HCT116 (cell line): ENCODE measurements around the gene FAT1. TPM values are rescaled to one million over a fixed set of nuclear protein-coding genes. Genes with fewer than 3 reads are reported as not detected.
A peak's percentile ranks its signal among the peaks of the same experiment; 100 is the strongest.

ENCODE experiments used
- ATAC-seq: fragments of 200-7000 bp; cut with Tn5 transposase; 2 replicates; pipeline ENCODE4 v1.9.1; 2020; ENCODE audit warnings: mild to moderate bottlenecking, moderate library complexity
- BruUV-seq: library from RNA; stranded (reverse); fragments of 400-500 nt; replicated peaks from 2 replicates; lab custom pipeline; 2021; lab: Mats Ljungman, UMichigan
- CTCF ChIA-PET: fragments of 300-600 bp; sonication (Branson Sonifier 250); formaldehyde crosslinking; loops from one replicate; lab custom pipeline; 2021; ENCODE audit warnings: antibody characterized with exemption; lab: Charles Lee
- POLR2A ChIA-PET: fragments of 300-600, 350-600 bp; sonication (Branson Sonifier 250); formaldehyde crosslinking; loops from one replicate; lab custom pipeline; 2021; ENCODE audit warnings: antibody characterized with exemption; lab: Charles Lee
- RAD21 ChIA-PET, 2 experiments: fragments of 300-600 bp; sonication (Branson Sonifier 250); formaldehyde crosslinking; loops; one replicate each; lab custom pipeline; 2023; ENCODE audit warnings: low total read pairs in 2 of 2; ENCODE audit not compliant: uncharacterized antibody in 2 of 2, unreplicated experiment in 2 of 2, low non-redundant PET in 1 of 2; lab: Charles Lee
- DNase-seq: peaks from one replicate; pipeline ENCODE4 v3.0.0-alpha.2; 2010; ENCODE audit warnings: low read depth, low spot score
- H2AFZ ChIP-seq: fragments of 200-600 bp; shearing (Covaris generic), sonication (generic); 2 replicates; pipeline ENCODE4 v1.6.1; 2017; ENCODE audit warnings: low read depth, mixed run types, mixed read lengths, antibody characterized with exemption, low read length; ENCODE audit not compliant: poor library complexity, severe bottlenecking
- H3K27ac ChIP-seq: 2 replicates; pipeline ENCODE4 v1.5.1; 2012; ENCODE audit warnings: low read depth, low read length
- H3K27me3 ChIP-seq: fragments of 200-600 bp; sonication (generic); 2 replicates; pipeline ENCODE4 v1.6.1; 2016; ENCODE audit warnings: mixed run types, low read length, mixed read lengths; ENCODE audit not compliant: insufficient read depth
- H3K36me3 ChIP-seq, 2 experiments: fragments of 200-500 bp in 1 of 2; fragments of 200-600 bp in 1 of 2; sonication (Bioruptor generic) in 1 of 2; sonication (generic) in 1 of 2; 2 replicates each; pipeline versions ENCODE4 v1.5.1 to v1.6.1; 2014 to 2016; ENCODE audit warnings: low read length in 2 of 2, inconsistent platforms in 1 of 2, mixed read lengths in 1 of 2, mixed run types in 1 of 2; ENCODE audit not compliant: insufficient read depth in 2 of 2, control insufficient read depth in 1 of 2
- H3K4me1 ChIP-seq, 2 experiments: fragments of 200-600 bp in 1 of 2; sonication (generic) in 1 of 2; 2 replicates each; pipeline versions ENCODE4 v1.5.1 to v1.6.1; 2012 to 2017; ENCODE audit warnings: low read length in 2 of 2, inconsistent platforms in 1 of 2, mild to moderate bottlenecking in 1 of 2, mixed read lengths in 1 of 2, mixed run types in 1 of 2, moderate library complexity in 1 of 2; ENCODE audit not compliant: insufficient read depth in 2 of 2, control insufficient read depth in 1 of 2
- H3K4me2 ChIP-seq: fragments of 200-600 bp; sonication (generic); 2 replicates; pipeline ENCODE4 v1.6.1; 2017; ENCODE audit warnings: mixed run types, low read length, mixed read lengths
- H3K4me3 ChIP-seq, 2 experiments: fragments of 200-600 bp in 1 of 2; sonication (generic) in 1 of 2; replicated peaks in 1 of 2; 2 replicates each; pipeline ENCODE4 v1.5.1; 2011 to 2016; ENCODE audit warnings: low read length in 2 of 2, control low read depth in 1 of 2, low read depth in 1 of 2, mild to moderate bottlenecking in 1 of 2, mixed read lengths in 1 of 2, mixed run types in 1 of 2
- H3K79me2 ChIP-seq: fragments of 200-600 bp; sonication (generic); 2 replicates; pipeline ENCODE4 v1.6.1; 2017; ENCODE audit warnings: mild to moderate bottlenecking, mixed run types, low read length, moderate library complexity, mixed read lengths; ENCODE audit not compliant: insufficient read depth
- H3K9ac ChIP-seq: fragments of 200-600 bp; sonication (generic); 2 replicates; pipeline ENCODE4 v1.6.1; 2016; ENCODE audit warnings: low read length, mixed read lengths
- H3K9me2 ChIP-seq: fragments of 200-600 bp; sonication (generic), shearing (Covaris generic); 2 replicates; pipeline ENCODE4 v1.6.1; 2017; ENCODE audit warnings: mixed run types, mild to moderate bottlenecking, moderate library complexity; ENCODE audit not compliant: insufficient read depth
- H3K9me3 ChIP-seq, 2 experiments: fragments of 200-500 bp in 1 of 2; fragments of 200-600 bp in 1 of 2; sonication (Bioruptor generic) in 1 of 2; sonication (generic) in 1 of 2; 2 replicates each; pipeline ENCODE4 v1.6.1; 2014 to 2017; ENCODE audit warnings: low read length in 2 of 2, mixed read lengths in 2 of 2, inconsistent platforms in 1 of 2, low read depth in 1 of 2, mild to moderate bottlenecking in 1 of 2, mixed run types in 1 of 2, moderate library complexity in 1 of 2; ENCODE audit not compliant: control insufficient read depth in 1 of 2, insufficient read depth in 1 of 2
- H4K20me1 ChIP-seq: fragments of 200-600 bp; sonication (generic), shearing (Covaris generic); 2 replicates; pipeline ENCODE4 v1.6.1; 2017; ENCODE audit warnings: mixed run types, mild to moderate bottlenecking, moderate library complexity; ENCODE audit not compliant: insufficient read depth
- EZH2phosphoT487 ChIP-seq: fragments of 200-600 bp; IDR thresholded peaks from 2 replicates; pipeline ENCODE4 v1.6.1; 2018; ENCODE audit warnings: antibody characterized with exemption, borderline replicate concordance
- FOSL1 ChIP-seq: IDR thresholded peaks from 2 replicates; pipeline ENCODE4 v1.6.1; 2012; ENCODE audit warnings: low read depth
- POLR2AphosphoS5 ChIP-seq: IDR thresholded peaks from 2 replicates; pipeline ENCODE4 v1.6.1; 2011; ENCODE audit warnings: mild to moderate bottlenecking, low read depth, low read length, moderate library complexity
- SRF ChIP-seq: IDR thresholded peaks from 2 replicates; pipeline ENCODE4 v1.6.1; 2012; ENCODE audit warnings: low read depth
- YY1 ChIP-seq: IDR thresholded peaks from 2 replicates; pipeline ENCODE4 v1.6.1; 2011; ENCODE audit warnings: low read length, low read depth, moderate library complexity, mild to moderate bottlenecking; ENCODE audit not compliant: insufficient replicate concordance; ENCODE audit errors: extremely low read depth
- intact Hi-C: fragments of 100-400 bp; cut with micrococcal nuclease; formaldehyde crosslinking; loops from 2 replicates; pipeline ENCODE4 v1.10.0; 2022
- total RNA-seq: library from RNA; stranded (reverse); gene quantifications from one replicate; pipeline ENCODE4 v1.2.1, GENCODE V29; 2021; ENCODE audit not compliant: unreplicated experiment
- TF ChIP-seq, protein P1 (sequence below): IDR thresholded peaks from 2 replicates; pipeline ENCODE4 v1.6.1; 2012
- TF ChIP-seq, protein P2 (sequence below): IDR thresholded peaks from 2 replicates; pipeline ENCODE4 v1.6.1; 2011; ENCODE audit warnings: mild to moderate bottlenecking, low read length, moderate library complexity; ENCODE audit not compliant: insufficient replicate concordance; ENCODE audit errors: extremely low read depth

FAT1 gene
- total RNA-seq, 1 experiment from 2014 or later = 676 TPM

DNA sequence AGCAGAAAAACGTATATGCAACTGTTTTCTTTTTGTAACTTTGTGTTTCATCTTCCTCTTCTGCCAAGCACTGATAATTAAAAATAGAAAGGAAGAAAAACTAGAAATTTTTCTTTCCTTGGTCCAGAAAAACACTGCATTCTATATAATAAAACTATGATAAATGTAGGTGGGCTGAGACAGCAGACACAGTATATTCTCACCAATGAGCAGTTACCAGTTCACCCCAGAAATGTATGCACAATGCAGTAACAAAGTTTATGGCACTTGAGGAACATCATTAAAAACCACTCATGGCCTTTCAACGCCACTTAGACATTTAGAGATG is 79.4 kb downstream of the FAT1 start:
- peak overlapping the region; percentile 41; the same call in 1 of the 2 replicates for H3K27ac ChIP-seq
- peaks cover 99% of the 10 kb centered on the region for H3K79me2 ChIP-seq
- intact Hi-C loops = no loop called here
- peak overlapping the region; percentile 35 for H3K4me2 ChIP-seq
- peaks cover 19 to 55% of the 10 kb centered on the region in 2 experiments for H3K36me3 ChIP-seq
- ChIA-PET RAD21 (no interaction called here), POLR2A (no interaction called here), CTCF (no interaction called here)
- ATAC-seq (0 out of 2 replicates have a peak, but pooled peaks have one; percentile 31), DNase-seq (no peak)
- no peak overlapping the region for H3K4me3 ChIP-seq
- no peak overlapping the region for H2AFZ ChIP-seq
- H4K20me1 ChIP-seq = peaks cover 74% of the 10 kb centered on the region
- H3K9ac ChIP-seq = no peak overlapping the region
- peaks cover 22 to 43% of the 10 kb centered on the region in 2 experiments for H3K4me1 ChIP-seq
- no peaks in the 10 kb centered on the region for H3K9me2 ChIP-seq
- no peaks in the 10 kb centered on the region for H3K9me3 ChIP-seq
- no peaks in the 10 kb centered on the region for H3K27me3 ChIP-seq
- BruUV-seq = no TSS peak
- TF ChIP-seq, protein P1, sequence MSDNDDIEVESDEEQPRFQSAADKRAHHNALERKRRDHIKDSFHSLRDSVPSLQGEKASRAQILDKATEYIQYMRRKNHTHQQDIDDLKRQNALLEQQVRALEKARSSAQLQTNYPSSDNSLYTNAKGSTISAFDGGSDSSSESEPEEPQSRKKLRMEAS = 0 out of 2 replicates have a peak, but pooled peaks have one; percentile 10
- no peak for TF ChIP-seq SRF
- TF ChIP-seq, protein P2, sequence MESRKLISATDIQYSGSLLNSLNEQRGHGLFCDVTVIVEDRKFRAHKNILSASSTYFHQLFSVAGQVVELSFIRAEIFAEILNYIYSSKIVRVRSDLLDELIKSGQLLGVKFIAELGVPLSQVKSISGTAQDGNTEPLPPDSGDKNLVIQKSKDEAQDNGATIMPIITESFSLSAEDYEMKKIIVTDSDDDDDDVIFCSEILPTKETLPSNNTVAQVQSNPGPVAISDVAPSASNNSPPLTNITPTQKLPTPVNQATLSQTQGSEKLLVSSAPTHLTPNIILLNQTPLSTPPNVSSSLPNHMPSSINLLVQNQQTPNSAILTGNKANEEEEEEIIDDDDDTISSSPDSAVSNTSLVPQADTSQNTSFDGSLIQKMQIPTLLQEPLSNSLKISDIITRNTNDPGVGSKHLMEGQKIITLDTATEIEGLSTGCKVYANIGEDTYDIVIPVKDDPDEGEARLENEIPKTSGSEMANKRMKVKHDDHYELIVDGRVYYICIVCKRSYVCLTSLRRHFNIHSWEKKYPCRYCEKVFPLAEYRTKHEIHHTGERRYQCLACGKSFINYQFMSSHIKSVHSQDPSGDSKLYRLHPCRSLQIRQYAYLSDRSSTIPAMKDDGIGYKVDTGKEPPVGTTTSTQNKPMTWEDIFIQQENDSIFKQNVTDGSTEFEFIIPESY = no peak
- no peak for TF ChIP-seq YY1
- no peak for TF ChIP-seq POLR2AphosphoS5
- no peak for TF ChIP-seq EZH2phosphoT487
- no peak for TF ChIP-seq FOSL1
